GM19372 (cell line): ENCODE results near the gene SELENOH.
"Not testable (repeated sequence)": the region's sequence is repeated elsewhere in the genome, so short reads cannot be mapped to it uniquely, and the experiment has no call there.

ENCODE experiments used
- ATAC-seq: cut with Tn5 transposase; IDR thresholded peaks from one replicate; pipeline ENCODE4 v1.9.1; 2021; ENCODE audit warnings: mild to moderate bottlenecking, low read depth, moderate library complexity; ENCODE audit not compliant: unreplicated experiment

The SELENOH gene

GRCh38 chr11:57741132-57742086 is at the start of gene SELENOH:
SELENOH (plus strand) TSS chr11:57741491; CDS start chr11:57741596, 105 bp downstream.
- ATAC-seq: peak; percentile 85

DNA sequence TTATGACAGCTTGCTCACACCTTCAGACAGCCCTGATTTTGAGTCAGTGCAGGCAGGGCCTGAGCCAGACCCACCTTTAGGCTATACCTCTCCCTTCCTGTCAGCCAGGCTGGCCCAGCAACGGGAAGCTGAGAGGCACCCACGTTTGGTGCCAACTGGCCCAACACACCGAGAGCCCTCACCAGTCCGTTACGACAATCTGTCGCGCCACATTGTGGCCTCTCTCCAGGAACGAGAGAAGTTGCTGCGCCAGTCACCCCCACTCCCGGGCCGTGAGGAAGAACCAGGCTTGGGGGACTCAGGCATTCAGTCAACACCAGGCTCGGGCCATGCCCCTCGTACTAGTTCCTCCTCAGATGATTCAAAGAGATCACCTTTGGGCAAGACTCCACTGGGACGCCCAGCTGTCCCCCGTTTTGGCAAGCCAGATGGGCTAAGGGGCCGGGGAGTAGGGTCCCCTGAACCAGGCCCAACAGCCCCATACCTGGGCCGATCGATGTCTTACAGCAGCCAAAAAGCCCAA is 42.4 kb upstream of the SELENOH start:
- ATAC-seq: no peak

DNA sequence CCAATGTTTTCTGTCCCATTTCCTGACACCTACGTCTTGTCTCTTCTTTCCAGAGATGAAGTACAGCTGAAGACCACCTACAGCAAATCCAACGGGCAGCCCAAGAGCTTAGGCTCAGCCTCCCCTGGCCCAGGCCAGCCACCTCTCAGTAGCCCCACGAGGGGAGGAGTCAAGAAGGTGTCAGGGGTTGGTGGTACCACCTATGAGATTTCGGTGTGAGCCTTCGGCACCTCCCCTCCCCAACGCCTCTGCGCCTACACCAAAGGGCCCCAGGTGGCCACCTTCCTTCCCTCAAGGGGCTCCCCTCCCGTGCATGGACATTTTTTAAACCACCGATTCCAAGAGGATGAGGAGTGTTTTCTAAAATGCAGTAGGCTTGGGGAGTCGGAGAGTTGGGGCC is 41.5 kb upstream of the SELENOH start:
- ATAC-seq: no peak

DNA sequence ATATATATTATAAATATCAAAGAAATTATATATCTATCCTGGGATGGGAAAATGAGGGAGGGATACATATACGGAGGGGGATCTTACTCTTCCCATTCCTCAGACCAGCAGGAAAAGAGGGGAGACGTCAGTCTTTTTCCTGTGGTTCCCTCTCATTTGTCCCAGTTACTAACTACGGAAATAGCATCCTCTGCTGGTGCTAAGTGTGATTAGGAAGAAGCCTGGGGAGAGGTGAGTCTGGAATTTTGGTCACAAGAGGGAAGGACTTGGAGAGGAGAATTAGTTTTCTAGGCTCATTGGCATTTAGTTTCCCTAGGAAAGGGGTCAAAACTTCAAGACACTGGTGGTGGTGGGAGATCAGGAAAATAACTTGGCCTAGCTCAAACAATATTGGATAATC is 40.9 kb upstream of the SELENOH start:
- no peak for ATAC-seq

GRCh38 chr11:57703341-57703740 is 38.0 kb upstream of the SELENOH start:
- no peak for ATAC-seq

GRCh38 chr11:57704932-57705331 is 36.4 kb upstream of the SELENOH start:
- no peak for ATAC-seq

- ATAC-seq: not testable (repeated sequence)
Observed at GRCh38 chr11:57705432-57705831, 35.9 kb upstream of the SELENOH start.

DNA sequence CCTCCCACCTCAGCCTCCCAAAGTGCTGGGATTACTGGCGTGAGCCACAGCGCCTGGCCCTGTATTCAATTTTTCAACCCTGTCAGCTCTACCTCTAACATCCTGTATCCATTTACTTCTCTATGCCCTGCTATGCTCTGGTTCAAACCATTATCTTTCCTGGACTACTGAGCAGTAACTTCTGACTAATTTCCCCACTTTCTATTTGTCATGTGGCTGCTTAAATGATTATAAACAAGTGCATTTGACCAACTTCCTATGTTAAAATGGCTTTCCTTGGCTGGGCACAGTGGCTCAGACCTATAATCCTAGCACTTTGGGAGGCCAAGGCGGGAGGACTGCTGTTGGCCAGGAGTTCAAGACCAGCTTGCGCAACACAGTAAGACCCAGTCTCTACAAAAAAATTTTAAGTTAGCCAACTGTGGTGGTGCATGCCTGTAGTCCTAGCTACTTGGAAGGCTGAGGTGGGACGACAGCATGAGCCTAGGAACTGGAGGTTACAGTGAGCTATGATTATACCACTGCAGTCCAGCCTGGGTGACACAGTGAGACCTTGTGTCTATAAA is 31.4 kb upstream of the SELENOH start:
- no peak for ATAC-seq

DNA sequence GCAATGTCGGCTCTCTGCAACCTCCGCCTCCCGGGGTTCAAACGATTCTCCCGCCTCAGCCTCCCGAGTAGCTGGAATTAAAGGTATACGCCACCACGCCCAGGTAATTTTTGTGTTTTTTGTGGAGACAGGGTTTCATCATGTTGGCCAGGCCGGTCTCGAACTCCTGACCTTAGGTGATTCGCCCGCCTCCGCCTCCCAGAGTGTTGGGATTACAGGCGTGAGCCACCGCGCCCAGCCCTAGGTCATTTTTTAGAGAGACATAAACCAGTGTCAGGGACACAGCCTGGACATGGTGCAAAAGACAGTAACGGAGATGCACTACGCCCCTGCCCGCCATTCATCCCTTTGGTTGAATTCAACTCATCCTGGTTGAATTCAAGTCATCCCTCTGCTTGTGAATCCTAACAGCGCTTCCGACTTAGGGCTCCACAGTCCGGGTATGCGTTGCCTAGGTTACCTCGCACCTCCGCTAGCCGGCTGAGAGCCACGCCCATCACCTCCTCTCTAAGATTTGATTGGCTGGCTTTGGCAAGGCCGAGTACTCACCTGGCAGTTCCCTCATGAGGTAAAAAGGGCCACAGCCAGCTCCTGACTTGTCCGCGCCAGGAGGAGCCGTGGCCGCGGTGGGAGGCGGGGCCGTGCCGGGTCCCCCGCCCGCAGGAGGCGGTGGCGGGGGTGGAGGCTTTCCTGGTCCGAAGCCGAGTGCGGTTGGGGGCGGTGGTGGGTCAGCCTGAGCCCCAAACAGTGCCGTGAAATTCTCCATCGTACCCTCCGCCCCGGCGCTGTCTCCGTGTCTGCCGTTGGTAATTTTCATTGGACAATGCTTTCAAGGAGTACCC is 29.7 kb upstream of the SELENOH start, which contains the start of gene MED19:
MED19 (minus strand) TSS at position 802 of the 842 bp plus-strand sequence; CDS start at position 766, 36 bp downstream.
- peak; percentile 44 for ATAC-seq

GRCh38 chr11:57712256-57713150 is 28.8 kb upstream of the SELENOH start, which contains the start of gene TMX2:
TMX2 (plus strand) TSS chr11:57712593; CDS start chr11:57712619, 26 bp downstream.
- peak; percentile 91 for ATAC-seq

GRCh38 chr11:57713835-57714234 is 27.5 kb upstream of the SELENOH start:
- ATAC-seq: no peak

- not testable (repeated sequence) for ATAC-seq
Observed at GRCh38 chr11:57716726-57717125, 24.6 kb upstream of the SELENOH start.

GRCh38 chr11:57727185-57727584 is 14.1 kb upstream of the SELENOH start:
- no peak for ATAC-seq

DNA sequence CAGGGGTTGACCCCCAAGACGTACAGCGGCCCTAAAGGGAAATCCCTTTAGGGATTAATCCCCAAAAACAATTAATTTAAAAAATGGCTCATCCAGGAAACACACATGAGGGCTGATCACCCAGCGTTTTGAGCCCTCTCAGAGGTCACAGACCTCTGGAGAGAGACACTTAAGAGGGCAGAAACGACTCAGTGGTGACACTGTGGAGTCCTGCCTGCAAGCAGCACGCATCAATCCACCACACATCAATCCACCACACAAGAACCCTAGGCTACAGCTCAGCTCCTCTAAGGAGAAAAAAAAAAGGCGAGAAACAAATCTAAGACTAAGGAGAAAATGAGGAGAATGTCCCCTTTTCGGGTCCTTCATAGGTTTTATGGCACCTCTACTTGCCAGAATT is 12.5 kb upstream of the SELENOH start:
- ATAC-seq: no peak

DNA sequence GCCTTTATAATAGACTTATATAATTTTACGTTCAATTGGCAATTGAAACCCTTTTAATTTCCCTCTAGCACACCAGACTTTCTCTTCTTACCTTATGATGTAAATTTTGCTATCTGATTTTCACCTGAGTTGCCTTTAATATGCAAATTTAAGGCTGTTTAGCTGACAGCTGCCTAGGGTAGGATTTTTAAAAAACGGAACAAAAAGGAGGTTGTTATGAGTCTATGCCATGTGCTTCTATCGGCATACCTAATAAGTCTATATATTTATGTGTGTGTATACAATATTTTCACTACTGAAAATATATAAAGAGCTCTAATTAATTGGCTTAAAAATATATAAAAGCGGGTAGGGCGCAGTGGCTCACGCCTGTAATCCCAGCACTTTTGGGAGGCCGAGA is 11.8 kb upstream of the SELENOH start:
- ATAC-seq: no peak

- ATAC-seq: no peak
Observed at GRCh38 chr11:57732661-57733060, 8.6 kb upstream of the SELENOH start.

- no peak for ATAC-seq
Observed at GRCh38 chr11:57735619-57736298, 5.5 kb upstream of the SELENOH start.

DNA sequence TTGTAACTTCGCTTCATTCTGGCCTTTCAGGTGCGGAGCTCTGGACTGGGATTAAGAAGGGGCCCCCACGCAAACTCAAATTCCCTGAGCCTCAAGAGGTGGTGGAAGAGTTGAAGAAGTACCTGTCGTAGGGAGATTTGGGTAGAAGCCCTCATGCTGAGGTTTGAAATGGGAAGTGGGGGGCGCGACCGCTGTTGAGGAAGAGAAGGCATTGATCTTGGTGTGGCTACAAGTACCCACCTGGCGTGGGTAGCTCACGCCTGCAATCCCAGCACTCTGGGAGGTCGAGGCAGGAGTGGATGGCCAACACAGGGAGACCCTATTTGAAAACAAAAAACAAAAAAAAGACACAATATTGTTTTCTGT is 779 bp downstream of the SELENOH start:
- no peak for ATAC-seq

- ATAC-seq: no peak
Observed at GRCh38 chr11:57744357-57744756, 3.1 kb downstream of the SELENOH start.
